ENCODE measurements around the gene MAD1L1.

MAD1L1 gene

GRCh38 chr7:1873857-1874589 is 358.7 kb downstream of the MAD1L1 start:
- H3K9me3 ChIP-seq: peaks cover 4% of the 10 kb centered on the region
- H3K27me3 ChIP-seq: no peaks in the 10 kb centered on the region
- no peak overlapping the region for H3K27ac ChIP-seq
- H3K4me3 ChIP-seq (ENCODE audit: low read depth in 1 of 2, low read length in 1 of 2): no peak overlapping the region
- H3K4me1 ChIP-seq (ENCODE audit: control insufficient read depth in 1 of 2, insufficient read depth in 1 of 2, low read depth in 1 of 2, low read length in 1 of 2): no peaks in the 10 kb centered on the region
- TF ChIP-seq, protein P1, sequence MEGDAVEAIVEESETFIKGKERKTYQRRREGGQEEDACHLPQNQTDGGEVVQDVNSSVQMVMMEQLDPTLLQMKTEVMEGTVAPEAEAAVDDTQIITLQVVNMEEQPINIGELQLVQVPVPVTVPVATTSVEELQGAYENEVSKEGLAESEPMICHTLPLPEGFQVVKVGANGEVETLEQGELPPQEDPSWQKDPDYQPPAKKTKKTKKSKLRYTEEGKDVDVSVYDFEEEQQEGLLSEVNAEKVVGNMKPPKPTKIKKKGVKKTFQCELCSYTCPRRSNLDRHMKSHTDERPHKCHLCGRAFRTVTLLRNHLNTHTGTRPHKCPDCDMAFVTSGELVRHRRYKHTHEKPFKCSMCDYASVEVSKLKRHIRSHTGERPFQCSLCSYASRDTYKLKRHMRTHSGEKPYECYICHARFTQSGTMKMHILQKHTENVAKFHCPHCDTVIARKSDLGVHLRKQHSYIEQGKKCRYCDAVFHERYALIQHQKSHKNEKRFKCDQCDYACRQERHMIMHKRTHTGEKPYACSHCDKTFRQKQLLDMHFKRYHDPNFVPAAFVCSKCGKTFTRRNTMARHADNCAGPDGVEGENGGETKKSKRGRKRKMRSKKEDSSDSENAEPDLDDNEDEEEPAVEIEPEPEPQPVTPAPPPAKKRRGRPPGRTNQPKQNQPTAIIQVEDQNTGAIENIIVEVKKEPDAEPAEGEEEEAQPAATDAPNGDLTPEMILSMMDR (IDR thresholded peaks at IDR 0.05): no peak
- H3K36me3 ChIP-seq: no peaks in the 10 kb centered on the region

- H3K4me3 ChIP-seq (ENCODE audit: low read depth in 1 of 2, low read length in 1 of 2): no peak overlapping the region
- H3K36me3 ChIP-seq: no peaks in the 10 kb centered on the region
- H3K9me3 ChIP-seq: peaks cover 4% of the 10 kb centered on the region
- H3K4me1 ChIP-seq (ENCODE audit: control insufficient read depth in 1 of 2, insufficient read depth in 1 of 2, low read depth in 1 of 2, low read length in 1 of 2): no peaks in the 10 kb centered on the region
- no peak overlapping the region for H3K27ac ChIP-seq
- H3K27me3 ChIP-seq: no peaks in the 10 kb centered on the region
- TF ChIP-seq, protein P1 (IDR thresholded peaks at IDR 0.05): no peak
Measured at GRCh38 chr7:1873421-1873820, 359.3 kb downstream of the MAD1L1 start.

- no peaks in the 10 kb centered on the region for H3K36me3 ChIP-seq
- no peak overlapping the region for H3K4me3 ChIP-seq (ENCODE audit: low read depth in 1 of 2, low read length in 1 of 2)
- H3K9me3 ChIP-seq: peaks cover 2% of the 10 kb centered on the region
- no peaks in the 10 kb centered on the region for H3K27me3 ChIP-seq
- H3K4me1 ChIP-seq (ENCODE audit: control insufficient read depth in 1 of 2, insufficient read depth in 1 of 2, low read depth in 1 of 2, low read length in 1 of 2): no peaks in the 10 kb centered on the region
- TF ChIP-seq, protein P1 (IDR thresholded peaks at IDR 0.05): no peak
- no peak overlapping the region for H3K27ac ChIP-seq
Measured at GRCh38 chr7:1873070-1873405, 359.7 kb downstream of the MAD1L1 start.

- Histone ChIP-seq H3K27me3 (no peaks in the 10 kb centered on the region), H3K27ac (no peak overlapping the region), H3K4me3 (ENCODE audit: low read depth in 1 of 2, low read length in 1 of 2) (no peak overlapping the region), H3K36me3 (no peaks in the 10 kb centered on the region), H3K9me3 (no peaks in the 10 kb centered on the region), H3K4me1 (ENCODE audit: control insufficient read depth in 1 of 2, insufficient read depth in 1 of 2, low read depth in 1 of 2, low read length in 1 of 2) (no peaks in the 10 kb centered on the region)
- TF ChIP-seq, protein P1 (IDR thresholded peaks at IDR 0.05): no peak
Measured at GRCh38 chr7:1872191-1873069, 360.3 kb downstream of the MAD1L1 start.

GRCh38 chr7:1869452-1870130 is 363.2 kb downstream of the MAD1L1 start:
- Histone ChIP-seq H3K9me3 (no peaks in the 10 kb centered on the region), H3K4me1 (ENCODE audit: control insufficient read depth in 1 of 2, insufficient read depth in 1 of 2, low read depth in 1 of 2, low read length in 1 of 2) (no peaks in the 10 kb centered on the region), H3K27me3 (no peaks in the 10 kb centered on the region), H3K36me3 (no peaks in the 10 kb centered on the region), H3K4me3 (ENCODE audit: low read depth in 1 of 2, low read length in 1 of 2) (no peak overlapping the region), H3K27ac (no peak overlapping the region)
- TF ChIP-seq, protein P1 (IDR thresholded peaks at IDR 0.05): no peak
